Measurements from ENCODE around the gene CD164.

DNA sequence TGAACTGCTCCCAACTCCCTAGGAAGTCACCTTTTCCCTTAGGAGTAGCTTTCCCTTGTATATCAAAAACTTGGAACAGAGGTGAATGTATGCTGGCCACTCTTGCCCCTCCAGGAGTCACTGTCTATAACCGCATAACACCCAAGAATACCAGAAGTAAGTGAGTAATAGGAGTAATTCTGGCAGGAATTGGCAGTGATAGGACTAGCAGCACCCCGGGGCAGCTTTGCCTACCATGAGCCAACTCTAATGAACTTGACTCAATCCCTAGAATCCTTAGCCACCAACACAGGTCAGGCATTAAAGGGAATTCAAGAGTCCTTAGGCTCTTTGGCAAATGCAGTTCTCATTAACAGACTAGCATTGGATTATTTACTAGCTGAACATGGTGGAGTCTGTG lies 28.8 kb upstream of the CD164 start:
- TF ChIP-seq EZH2 (optimal IDR thresholded peaks at IDR 0.05; ENCODE audit: low read depth, low read length) (no peak), CTCF (IDR thresholded peaks at IDR 0.05; ENCODE audit: low read length) (no peak)
